Thyroid gland (tissue), 4 donors: ENCODE measurements around the gene CNOT11. TPM values are rescaled to one million over a fixed set of nuclear protein-coding genes. Genes with fewer than 3 reads are reported as not detected.

Experiments used
- DNase-seq, 2 donors: peaks; one replicate each; pipeline ENCODE4 v3.0.0-alpha.2; 2019
- H3K27ac ChIP-seq, 3 donors: fragments of 200-600 bp; sonication (generic); 1 replicate in 2 of 3; 2 replicates in 1 of 3; pipeline ENCODE4 v1.5.1; 2016 to 2019; ENCODE audit warnings: mild to moderate bottlenecking in 1 of 3, moderate library complexity in 1 of 3
- H3K27me3 ChIP-seq: fragments of 200-600 bp; sonication (generic); one replicate; pipeline ENCODE4 v1.5.1; 2019
- H3K36me3 ChIP-seq, 2 donors: fragments of 200-600 bp; sonication (generic); one replicate each; pipeline ENCODE4 v1.5.1; 2016 to 2019
- H3K4me1 ChIP-seq, 2 donors: fragments of 200-600 bp; sonication (generic); one replicate each; pipeline ENCODE4 v1.5.1; 2017 to 2019
- H3K4me3 ChIP-seq, 3 donors: fragments of 200-600 bp; sonication (generic); replicated peaks in 1 of 3; 1 replicate in 2 of 3; 2 replicates in 1 of 3; pipeline ENCODE4 v1.5.1; 2016; ENCODE audit warnings: mild to moderate bottlenecking in 1 of 3
- H3K9me3 ChIP-seq: fragments of 200-600 bp; sonication (generic); one replicate; pipeline ENCODE4 v1.5.1; 2017
- CTCF ChIP-seq, 6 experiments: fragments of 200-600 bp in 3 of 6; fragments of 450-650 bp in 3 of 6; sonication (generic) in 3 of 6; IDR thresholded peaks; one replicate each; pipeline ENCODE4 v1.5.1; 2016 to 2019; ENCODE audit warnings: antibody characterized with exemption in 6 of 6, mild to moderate bottlenecking in 2 of 6, inconsistent platforms in 1 of 6, moderate library complexity in 1 of 6
- POLR2A ChIP-seq, 2 donors: fragments of 450-650 bp; IDR thresholded peaks; one replicate each; pipeline ENCODE4 v1.6.1; 2017; ENCODE audit warnings: antibody characterized with exemption in 2 of 2, mild to moderate bottlenecking in 2 of 2, moderate library complexity in 1 of 2
- WGBS, 2 donors: methylation state at CpG; one replicate each; pipeline ENCODE4 v1.1.5; 2017; 5-methylcytosine and 5-hydroxymethylcytosine counted together
- intact Hi-C: fragments of 100-400 bp; cut with DNase I; formaldehyde crosslinking; loops from one replicate; pipeline ENCODE4 v1.15.1; 2023
- total RNA-seq, 4 donors: library from RNA; depleted of rRNA; stranded (reverse); fragments of >200 nt; gene quantifications; one replicate each; pipeline ENCODE4 v1.2.3, GENCODE V29; 2016

CNOT11 gene
- total RNA-seq, 4 donors from 2014 or later, result 27.5 to 41.6 (median 37.4) TPM

- H3K4me1 ChIP-seq, result peaks cover 0 to 7% of the 10 kb centered on the region in 2 donors
- 92 to 97% methylated on average over 3 of the region's 3 CpGs for WGBS, 2 donors
- intact Hi-C loops, result no loop called here
Observed at GRCh38 chr2:101291973-101292372, 39.3 kb downstream of the CNOT11 start.

GRCh38 chr2:101293544-101293943 lies 40.9 kb downstream of the CNOT11 start:
- Histone ChIP-seq H3K27ac (no peak overlapping the region), H3K4me1 (peaks cover 0 to 7% of the 10 kb centered on the region in 2 donors), H3K4me3 (no peak overlapping the region), H3K9me3 (no peaks in the 10 kb centered on the region), H3K36me3 (peaks cover under 1 to 4% of the 10 kb centered on the region in 2 donors), H3K27me3 (no peaks in the 10 kb centered on the region)
- peak in 1 of 2 donors; percentile 18 for DNase-seq
- no peak for TF ChIP-seq POLR2A (IDR thresholded peaks at IDR 0.05)
- no peak for TF ChIP-seq CTCF (IDR thresholded peaks at IDR 0.05)
- intact Hi-C loops, result no loop called here
- 83 to 84% methylated on average over 2 of the region's 2 CpGs for WGBS, 2 donors

More at GRCh38 chr2:101291973-101292372, 39.3 kb downstream of the CNOT11 start:
- Histone ChIP-seq H3K36me3 (peaks cover 5 to 7% of the 10 kb centered on the region in 2 donors), H3K27ac (no peak overlapping the region), H3K9me3 (no peaks in the 10 kb centered on the region), H3K27me3 (no peaks in the 10 kb centered on the region), H3K4me3 (no peak overlapping the region)
- no peak for TF ChIP-seq POLR2A (IDR thresholded peaks at IDR 0.05)
- no peak for DNase-seq

GRCh38 chr2:101294861-101295260 lies 42.2 kb downstream of the CNOT11 start:
- Histone ChIP-seq H3K9me3 (no peaks in the 10 kb centered on the region), H3K36me3 (peaks cover 0 to 4% of the 10 kb centered on the region in 2 donors), H3K4me3 (no peak overlapping the region), H3K27ac (no peak overlapping the region), H3K27me3 (no peaks in the 10 kb centered on the region), H3K4me1 (peaks cover 0 to 7% of the 10 kb centered on the region in 2 donors)
- WGBS, 2 donors, result 92 to 96% methylated on average over 6 of the region's 6 CpGs
- intact Hi-C loops, result no loop called here
- DNase-seq, result no peak
- TF ChIP-seq CTCF (IDR thresholded peaks at IDR 0.05) (no peak), POLR2A (IDR thresholded peaks at IDR 0.05) (no peak)

GRCh38 chr2:101295895-101296294 lies 43.2 kb downstream of the CNOT11 start:
- WGBS, 2 donors, result 92 to 93% methylated on average over 2 of the region's 2 CpGs

GRCh38 chr2:101296371-101296770 lies 43.7 kb downstream of the CNOT11 start:
- H3K36me3 ChIP-seq, result peaks cover 0 to under 1% of the 10 kb centered on the region in 2 donors
- TF ChIP-seq POLR2A (IDR thresholded peaks at IDR 0.05) (no peak), CTCF (IDR thresholded peaks at IDR 0.05) (no peak)
- DNase-seq, result no peak
- no peaks in the 10 kb centered on the region for H3K27me3 ChIP-seq
- intact Hi-C loops, result no loop called here
- no peaks in the 10 kb centered on the region for H3K9me3 ChIP-seq
- no peak overlapping the region for H3K27ac ChIP-seq
- H3K4me3 ChIP-seq, result no peak overlapping the region
- H3K4me1 ChIP-seq, result peaks cover 2 to 17% of the 10 kb centered on the region in 2 donors
- WGBS, 2 donors, result 87 to 89% methylated on average over 5 of the region's 5 CpGs

More at GRCh38 chr2:101295895-101296294, 43.2 kb downstream of the CNOT11 start:
- Histone ChIP-seq H3K27ac (no peak overlapping the region), H3K4me3 (no peak overlapping the region), H3K27me3 (no peaks in the 10 kb centered on the region), H3K36me3 (peaks cover 0 to 4% of the 10 kb centered on the region in 2 donors), H3K4me1 (peaks cover 0 to 16% of the 10 kb centered on the region in 2 donors), H3K9me3 (no peaks in the 10 kb centered on the region)
- intact Hi-C loops, result no loop called here
- no peak for DNase-seq
- TF ChIP-seq CTCF (IDR thresholded peaks at IDR 0.05) (no peak), POLR2A (IDR thresholded peaks at IDR 0.05) (no peak)
